Stimulated activated CD4-positive, alpha-beta T cell treated with anti-CD3 and anti-CD28 coated beads, TNF-alpha, amount 100 ng/mL, for 1 hour (primary cell): Measurements from ENCODE around the gene PRDM5.

Experiments used
- DNase-seq, 3 donors: peaks; one replicate each; pipeline ENCODE4 v3.0.0-alpha.2; 2020; ENCODE audit warnings: low read depth in 3 of 3, low spot score in 1 of 3

PRDM5 gene

DNA sequence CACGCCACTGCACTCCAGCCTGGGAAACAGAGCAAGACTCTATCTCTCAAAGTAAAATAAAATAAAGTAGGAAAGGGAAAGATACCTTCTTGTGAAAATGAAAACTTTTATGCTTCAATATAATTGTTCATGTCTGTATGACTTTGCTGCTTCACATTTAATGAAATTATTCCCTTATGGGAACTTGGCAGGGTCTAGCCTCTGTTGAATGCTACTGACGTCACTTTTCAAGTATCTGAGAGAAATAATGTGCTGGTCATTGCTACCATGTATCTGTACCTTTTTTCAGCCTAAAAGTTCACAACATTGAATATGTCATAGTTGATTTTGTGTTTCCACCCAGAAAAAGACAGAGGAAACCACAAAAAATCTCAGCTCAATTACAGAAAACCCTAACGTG, 65.2 kb downstream of the PRDM5 start:
- DNase-seq: no peak

DNA sequence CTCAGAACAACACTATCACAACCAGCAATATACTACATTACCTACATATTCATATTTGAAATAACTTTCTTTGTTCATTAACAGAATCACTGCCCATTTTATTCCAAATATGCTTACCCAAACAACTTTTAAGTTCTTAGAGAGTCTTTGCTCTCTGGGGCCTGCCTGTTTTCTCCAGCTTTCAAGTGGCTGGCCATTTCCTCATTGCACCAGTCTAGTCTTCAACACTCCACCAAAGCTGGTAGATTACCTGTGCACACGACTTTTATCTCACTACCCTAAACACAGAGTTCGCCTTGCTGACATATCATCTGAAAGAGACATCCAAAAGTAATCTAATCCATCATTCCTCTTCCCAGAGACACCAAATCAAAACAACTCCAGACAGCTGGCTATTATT, 66.2 kb downstream of the PRDM5 start:
- DNase-seq: no peak

GRCh38 chr4:120855307-120856001, 67.1 kb downstream of the PRDM5 start:
- DNase-seq: no peak

DNA sequence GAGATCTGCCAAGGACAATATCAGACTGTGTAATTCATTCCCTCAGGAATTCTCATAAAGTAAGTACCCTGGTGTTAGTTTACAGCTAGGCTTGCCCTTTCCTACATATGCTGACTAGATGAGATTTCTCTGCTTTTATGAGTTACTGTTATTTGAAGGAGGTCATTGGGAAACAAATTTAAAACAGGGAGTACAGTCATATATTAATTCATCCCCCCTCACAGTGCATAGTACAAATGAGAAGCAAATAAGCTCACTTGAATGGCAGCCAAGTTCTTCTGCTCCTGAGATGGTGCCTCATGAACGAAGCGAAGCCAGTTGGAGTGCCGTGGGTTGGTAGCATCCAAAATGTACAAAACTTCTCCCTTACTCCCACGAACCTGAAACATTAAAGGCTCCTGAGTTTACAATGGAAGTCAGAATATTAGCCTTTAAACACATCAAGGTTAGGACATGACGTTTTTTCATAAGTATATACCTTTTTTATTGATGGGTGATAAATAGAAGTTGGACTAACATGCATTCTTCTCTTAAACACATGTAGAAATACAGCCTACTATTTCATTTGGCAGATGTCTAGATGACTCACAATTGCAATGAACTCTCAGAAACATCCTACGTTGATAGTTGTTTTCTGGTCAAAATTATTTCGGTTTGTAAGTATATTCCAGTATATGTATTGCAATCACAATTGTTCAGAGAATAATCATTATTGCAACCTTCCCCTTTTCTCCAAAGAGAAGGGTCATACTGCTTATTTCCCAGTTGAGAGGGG, 69.2 kb downstream of the PRDM5 start:
- no peak for DNase-seq

DNA sequence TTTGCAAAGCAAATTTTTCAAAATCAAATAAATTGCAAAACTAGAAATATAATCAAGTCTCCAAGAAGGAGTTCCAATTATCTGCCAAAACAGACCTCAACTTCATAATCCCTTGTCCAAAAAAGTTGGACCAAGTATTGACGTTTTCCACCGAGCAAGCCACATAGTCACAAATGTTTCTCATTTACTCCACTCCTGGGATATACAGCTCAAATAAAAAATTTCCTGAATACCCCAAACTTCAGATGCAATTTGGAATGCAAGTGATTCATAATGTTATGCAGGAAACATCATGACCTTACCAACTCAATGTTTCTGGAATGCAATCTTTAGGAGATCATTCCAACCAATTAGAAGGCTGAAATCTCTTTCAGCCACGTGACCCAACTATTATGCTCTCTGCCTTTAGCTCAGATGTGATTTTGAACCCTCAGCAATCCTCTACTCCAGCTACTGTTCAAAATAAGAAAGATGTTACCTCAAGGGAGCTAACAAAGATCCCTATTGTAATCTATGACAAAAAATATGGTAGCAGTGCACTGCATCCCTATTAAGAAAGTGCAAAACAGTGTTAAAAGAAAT, 72.4 kb downstream of the PRDM5 start:
- no peak for DNase-seq

- no peak for DNase-seq
Observed at GRCh38 chr4:120847019-120847582, 75.4 kb downstream of the PRDM5 start.

- DNase-seq: no peak
Observed at GRCh38 chr4:120844528-120844921, 78.0 kb downstream of the PRDM5 start.

DNA sequence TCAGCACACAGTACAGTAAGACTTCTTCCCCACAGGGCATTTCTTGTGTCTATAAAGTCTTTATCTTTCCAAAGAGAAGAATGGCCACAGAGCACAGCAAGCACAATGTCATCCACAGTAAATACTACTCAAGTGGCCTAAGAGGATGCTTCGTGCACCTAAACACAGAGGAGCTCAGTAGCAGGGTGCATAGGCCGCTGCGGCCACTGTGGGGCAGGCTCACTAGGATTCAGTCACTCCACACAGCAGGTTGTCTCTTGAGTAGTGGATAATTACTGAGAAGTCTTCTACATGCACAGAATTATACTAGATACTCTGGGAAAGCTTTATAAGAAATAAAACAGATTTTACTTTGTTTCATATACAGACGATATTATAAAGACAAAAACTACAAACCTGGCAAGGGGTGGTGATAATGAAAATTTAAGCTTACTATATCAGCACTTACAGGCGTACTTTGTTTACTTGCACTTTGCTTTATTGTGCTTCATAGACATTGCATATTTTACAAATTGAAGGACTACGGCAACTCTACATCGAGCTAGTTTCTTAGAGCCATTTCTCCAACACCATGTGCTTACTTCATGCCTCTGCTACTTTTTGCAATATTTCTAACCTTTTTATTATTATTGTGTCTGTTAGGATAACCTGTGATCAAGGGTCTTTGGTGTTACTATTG, 78.5 kb downstream of the PRDM5 start:
- DNase-seq: no peak

- no peak for DNase-seq
Observed at GRCh38 chr4:120842031-120842430, 80.5 kb downstream of the PRDM5 start.

- DNase-seq: no peak
Observed at GRCh38 chr4:120841580-120841979, 80.9 kb downstream of the PRDM5 start.

DNA sequence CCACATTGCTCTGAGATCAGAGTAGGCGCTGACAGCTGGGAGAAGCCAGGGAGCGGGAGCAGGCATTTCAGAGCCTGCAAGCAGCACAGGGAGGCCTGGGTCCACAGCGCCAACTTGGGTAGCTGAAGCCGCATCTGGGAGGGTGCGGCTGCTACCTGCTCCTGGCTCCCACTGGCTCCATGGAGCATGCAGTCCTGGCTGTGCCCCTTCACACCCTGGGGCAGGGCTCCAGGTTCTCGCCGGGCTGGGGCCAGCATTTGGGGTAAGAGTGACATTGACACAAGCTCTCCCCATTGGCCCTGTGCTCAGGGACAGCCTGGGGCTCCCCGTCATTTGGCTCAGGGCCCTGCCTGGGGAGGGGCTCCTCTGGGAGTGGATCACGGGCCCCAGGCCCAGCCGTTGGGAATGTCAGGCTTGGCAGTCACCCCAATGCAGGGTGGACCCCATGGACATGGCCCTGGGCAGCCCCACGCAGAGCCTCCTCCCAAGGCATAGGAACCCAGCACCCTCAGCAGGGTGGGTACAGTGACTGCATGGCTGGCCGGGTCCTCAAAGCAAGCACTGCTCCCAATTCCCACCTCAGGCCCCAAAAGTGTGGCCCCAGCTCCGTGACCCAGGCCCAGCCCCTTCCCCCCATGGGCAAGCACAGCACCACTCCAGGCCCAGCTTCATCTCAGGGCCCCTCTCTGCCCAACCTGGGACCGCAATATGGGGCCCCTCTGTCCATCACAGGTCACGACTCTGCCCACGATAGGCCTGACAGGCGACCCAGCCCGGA, 82.4 kb downstream of the PRDM5 start:
- DNase-seq: no peak

DNA sequence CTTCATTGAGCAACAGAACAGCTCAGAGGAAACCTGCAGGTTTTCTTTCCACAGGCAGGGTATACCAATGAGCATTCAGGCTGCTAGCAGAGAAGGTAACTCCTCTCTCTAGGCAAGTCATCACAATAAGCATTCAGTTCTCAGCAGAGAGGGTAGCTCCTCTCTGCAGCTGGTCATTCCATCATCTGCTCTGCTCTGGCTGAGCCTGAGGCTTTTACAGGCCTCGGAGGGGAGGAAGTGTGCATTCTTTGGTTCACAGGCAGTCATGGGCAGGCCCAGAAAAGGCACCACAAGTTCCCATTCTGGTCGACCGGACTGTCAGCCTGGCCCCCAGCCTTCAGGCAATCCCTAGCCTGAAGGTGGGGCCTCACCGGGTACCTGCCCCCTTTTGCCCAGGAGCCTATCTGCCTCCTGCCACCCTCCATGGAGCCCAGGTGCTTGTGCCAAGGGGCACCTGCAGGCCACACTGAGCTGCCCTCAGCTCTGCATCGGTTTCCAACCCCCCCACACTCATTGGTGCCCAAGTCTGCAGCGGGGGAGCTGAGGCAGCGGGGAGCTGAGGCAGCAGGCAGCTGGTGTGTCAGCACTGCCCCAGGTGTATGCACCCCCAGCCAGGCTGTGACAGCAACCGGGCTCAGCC, 83.1 kb downstream of the PRDM5 start:
- DNase-seq: no peak

- DNase-seq: no peak
Observed at GRCh38 chr4:120838784-120839183, 83.7 kb downstream of the PRDM5 start.

- no peak for DNase-seq
Observed at GRCh38 chr4:120837656-120838055, 84.9 kb downstream of the PRDM5 start.

DNA sequence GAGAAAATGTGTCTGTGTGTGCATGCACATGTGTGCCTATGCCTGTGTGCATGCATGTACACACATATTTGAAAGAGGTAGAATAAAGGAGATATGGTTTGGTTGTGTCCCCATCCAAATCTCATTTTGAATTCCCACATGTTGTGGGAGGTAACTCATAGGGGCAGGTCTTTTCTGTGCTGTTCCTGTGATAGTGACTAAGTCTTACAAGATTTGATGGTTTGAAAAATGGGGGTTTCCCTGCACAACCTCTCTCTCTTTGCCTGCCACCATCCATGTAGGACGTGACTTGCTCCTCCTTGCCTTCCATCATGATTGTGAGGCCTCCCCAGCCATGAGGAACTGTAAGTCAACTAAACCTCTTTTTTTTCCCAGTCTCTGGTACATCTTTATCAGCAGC, 87.2 kb downstream of the PRDM5 start:
- no peak for DNase-seq

DNA sequence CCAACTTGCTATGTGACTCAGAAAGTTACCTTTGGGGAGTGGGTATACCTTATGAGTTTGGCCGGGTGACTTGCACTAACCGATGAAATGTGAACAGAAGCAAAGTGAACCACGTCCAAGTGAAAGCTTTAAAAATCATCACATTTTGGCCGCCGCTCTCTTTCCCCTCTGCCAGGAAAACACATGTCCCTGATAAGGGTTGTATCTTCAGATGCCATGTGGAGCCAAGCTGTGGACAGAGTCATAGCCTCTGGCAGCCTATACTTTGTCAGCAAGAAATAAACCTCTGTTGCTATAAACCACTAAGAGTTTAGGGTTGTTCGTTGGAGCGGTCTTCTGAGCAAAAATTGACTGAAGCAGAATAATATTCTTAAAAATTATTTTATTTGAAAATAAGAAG, 92.3 kb downstream of the PRDM5 start:
- no peak for DNase-seq

DNA sequence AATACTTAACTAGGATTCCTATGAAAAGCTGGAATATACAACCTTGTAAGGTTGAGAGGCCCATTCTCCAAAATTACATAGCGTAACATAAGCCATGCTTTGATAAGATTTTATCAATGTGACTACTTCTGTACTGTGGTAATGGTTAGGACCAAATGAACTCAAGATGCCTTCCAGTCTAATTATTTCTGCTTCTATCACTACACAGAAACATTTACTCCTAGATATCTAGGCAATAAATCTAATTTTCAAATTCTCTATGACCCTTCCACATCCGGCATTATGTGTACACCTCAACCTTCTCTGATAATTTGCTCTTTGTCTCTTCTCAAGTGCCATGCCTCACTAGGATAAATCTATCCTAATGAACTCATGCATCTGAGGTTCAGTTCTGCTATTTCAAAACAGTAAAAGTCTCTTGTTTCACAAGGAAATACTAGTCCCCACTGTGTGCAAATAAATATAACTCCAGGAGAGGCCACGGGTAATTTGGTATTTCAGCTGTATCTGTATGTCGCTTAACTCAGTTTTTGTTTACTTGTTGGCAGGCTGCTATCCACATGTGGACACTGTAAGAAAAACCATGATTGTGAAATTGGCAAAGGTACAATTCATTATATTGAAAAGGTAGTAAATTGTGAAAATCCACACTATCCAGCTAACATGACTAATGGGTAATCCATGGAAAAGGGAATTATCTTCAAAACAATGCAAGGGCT, 93.3 kb downstream of the PRDM5 start:
- no peak for DNase-seq

DNA sequence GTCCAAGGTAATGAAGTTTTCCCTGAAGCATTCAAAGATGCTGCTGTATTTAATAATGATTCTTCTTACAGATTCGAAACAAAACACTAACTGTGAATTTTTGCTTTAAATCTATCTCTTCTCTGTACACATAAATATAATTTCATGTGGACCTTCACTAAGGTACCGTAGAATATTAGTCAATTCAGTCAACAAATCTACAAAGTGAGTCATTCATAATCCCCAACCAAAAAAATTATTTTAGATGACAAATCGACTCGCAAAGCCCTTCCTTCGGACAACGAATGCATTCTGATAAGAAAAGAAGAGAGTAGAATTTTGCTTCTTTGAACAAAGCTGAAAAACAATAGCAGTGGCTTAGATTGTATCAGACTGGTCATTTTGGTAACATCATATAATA, 95.7 kb downstream of the PRDM5 start:
- DNase-seq: no peak

- DNase-seq: no peak
Observed at GRCh38 chr4:120826449-120826848, 96.1 kb downstream of the PRDM5 start.

- DNase-seq: no peak
Observed at GRCh38 chr4:120824946-120825345, 97.6 kb downstream of the PRDM5 start.
